Measurements from ENCODE around the gene ERBB2. TPM values are rescaled to one million over a fixed set of nuclear protein-coding genes. Genes with fewer than 3 reads are reported as not detected.

Gene ERBB2
- total and polyA plus RNA-seq, 2 of the 8 experiments (the other 6 are each of a cell fraction or from before 2014, with no cell fraction given) = 183 to 394 TPM

DNA sequence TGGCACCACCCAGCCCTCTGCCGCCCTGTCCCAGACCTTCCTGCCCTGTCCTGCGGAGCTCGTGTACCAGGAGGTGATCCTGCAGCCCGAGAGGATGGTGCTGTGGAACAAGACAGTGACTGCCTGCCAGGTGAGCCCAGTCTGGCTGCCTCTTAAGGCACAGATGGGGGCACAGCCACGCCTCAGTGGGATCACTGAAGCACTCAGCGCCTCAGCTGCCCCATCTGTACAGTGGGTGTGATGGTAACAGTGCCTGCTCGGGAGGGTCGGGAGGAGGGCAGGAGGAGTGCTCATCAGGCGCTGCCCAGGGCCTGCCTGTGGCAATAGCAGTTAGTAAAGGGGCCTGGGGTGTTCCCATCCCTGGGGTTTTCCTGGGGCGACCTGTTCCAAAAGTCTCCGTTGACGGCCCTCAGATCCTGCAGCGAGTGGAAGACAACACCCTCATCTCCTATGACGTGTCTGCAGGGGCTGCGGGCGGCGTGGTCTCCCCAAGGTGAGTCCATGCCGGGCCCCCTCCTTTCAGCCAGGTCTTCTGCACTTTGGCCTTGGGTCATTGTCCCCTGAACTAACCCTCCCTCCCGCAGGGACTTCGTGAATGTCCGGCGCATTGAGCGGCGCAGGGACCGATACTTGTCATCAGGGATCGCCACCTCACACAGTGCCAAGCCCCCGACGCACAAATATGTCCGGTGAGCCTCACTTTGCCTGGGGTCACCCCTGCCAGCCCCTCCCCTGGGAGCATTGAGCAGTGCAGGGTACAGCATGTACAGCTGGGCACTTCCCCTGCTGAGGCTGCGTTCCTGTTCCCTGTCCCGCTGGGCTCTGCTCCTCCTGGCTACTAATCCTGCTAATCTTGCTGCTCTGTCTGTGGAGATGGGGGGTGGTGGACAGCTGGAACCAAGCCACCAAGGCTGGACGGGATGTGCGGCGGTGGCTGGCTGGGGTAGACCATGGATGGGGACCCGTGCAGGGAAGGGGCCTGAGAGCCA is 39.2 kb upstream of the ERBB2 start:
- Histone ChIP-seq H2BK12ac (ENCODE audit: low read depth, low read length) (0 out of 2 replicates have a peak overlapping the region, but pooled peaks have one; percentile 27), H3K4me2 (ENCODE audit: insufficient read depth in 1 of 2, low read depth in 2 of 2, low read length in 2 of 2) (no peak overlapping the region), H2BK15ac (ENCODE audit: low read length) (no peak overlapping the region), H2AK5ac (ENCODE audit: low read depth, low read length) (no peak overlapping the region), H2BK120ac (replicated peaks; ENCODE audit: low read depth, low read length) (no peak overlapping the region), H3K4ac (replicated peaks; ENCODE audit: insufficient read length, low read depth, low read length) (no peak overlapping the region), H3K27me3 (replicated peaks in 1 of 4; ENCODE audit: control insufficient read depth in 3 of 4, extremely low read depth in 1 of 4, insufficient read depth in 3 of 4, low read length in 3 of 4) (no peaks in the 10 kb centered on the region), H3K23me2 (ENCODE audit: low read depth, low read length) (no peaks in the 10 kb centered on the region), H4K8ac (ENCODE audit: extremely low read depth, insufficient read depth, low read length) (no peak overlapping the region; the same call in 1 of the 2 replicates), H3K36me3 (ENCODE audit: control insufficient read depth in 2 of 4, insufficient read depth in 4 of 4, low read length in 3 of 4) (peaks cover 0 to 9% (median 3%) of the 10 kb centered on the region in 4 experiments; a peak in 3 of 8 replicates), H3K27ac (ENCODE audit: low read depth, low read length) (no peak overlapping the region), H3K23ac (ENCODE audit: insufficient read length) (no peak overlapping the region), H3K4me3 (ENCODE audit: extremely low read depth in 1 of 4, insufficient read depth in 2 of 4, low read depth in 3 of 4, low read length in 4 of 4) (no peak overlapping the region), H2BK20ac (ENCODE audit: low read length) (peak overlapping the region; percentile 72; the same call in 1 of the 2 replicates), H4K20me1 (replicated peaks in 1 of 2; ENCODE audit: control insufficient read depth in 1 of 2, insufficient read depth in 2 of 2, low read length in 2 of 2) (no peaks in the 10 kb centered on the region), H2AFZ (ENCODE audit: low read length) (no peak overlapping the region), H3K9me3 (ENCODE audit: insufficient read depth in 2 of 2, low read depth in 1 of 2, low read length in 1 of 2) (no peaks in the 10 kb centered on the region), H3K79me1 (ENCODE audit: low read depth, low read length) (0 out of 2 replicates have a peak, but pooled peaks cover 2% of the 10 kb centered on the region), H3K18ac (ENCODE audit: extremely low read depth, low read length) (no peak overlapping the region), H3K4me1 (replicated peaks in 1 of 4; ENCODE audit: control insufficient read depth in 3 of 4, insufficient read depth in 4 of 4, low read length in 3 of 4) (peaks cover 0 to 36% (median 29%) of the 10 kb centered on the region in 4 experiments; a peak in 6 of 7 replicates), H3K9ac (replicated peaks in 1 of 4; ENCODE audit: extremely low read depth in 1 of 4, low read depth in 3 of 4, low read length in 3 of 4) (no peak overlapping the region; a peak in 1 of 7 replicates), H2BK5ac (ENCODE audit: low read depth, low read length) (no peak overlapping the region; the same call in 1 of the 2 replicates), H3K56ac (replicated peaks; ENCODE audit: insufficient read length, low read depth, low read length) (no peak overlapping the region), H3K79me2 (ENCODE audit: control insufficient read depth in 1 of 2, insufficient read depth in 2 of 2, low read length in 2 of 2) (no peaks in the 10 kb centered on the region), H4K91ac (replicated peaks; ENCODE audit: insufficient read length, low read length) (no peak overlapping the region), H4K5ac (ENCODE audit: insufficient read length, low read depth, low read length) (no peak overlapping the region), H3K14ac (ENCODE audit: insufficient read length) (no peak overlapping the region)
- CTCF ChIA-PET (ENCODE audit: partially characterized antibody) = interaction anchor here (0.5 to 52.4 kb wide), 8 partner anchors 8 to 113 kb away, joined by 3 to 1885 read pairs (median 4); partner anchors contain the start of genes PNMT, PPP1R1B and STARD3
- DNase-seq (ENCODE audit: low read depth in 1 of 2, low spot score in 2 of 2) (no peak), FAIRE-seq (no peak)
- WGBS, 2 experiments (ENCODE audit: extremely low coverage in 1 of 2, insufficient coverage in 1 of 2, insufficient read length in 1 of 2, insufficient replicate concordance in 2 of 2, low coverage in 1 of 2, low lambda C conversion rate in 2 of 2, missing lambda C conversion rate in 1 of 2) = 96% methylated on average over 35 of the region's 35 CpGs; no CpG with 5 or more reads in 1 of the 2 experiments
- POLR2A ChIA-PET (ENCODE audit: partially characterized antibody) = interaction anchor here (1.0 to 32.5 kb wide), 4 partner anchors 8 to 55 kb away, joined by 3 to 708 read pairs (median 3); partner anchors contain the start of genes ERBB2, PGAP3 and PNMT
- TF ChIP-seq CBX5 (IDR thresholded peaks at IDR 0.05; ENCODE audit: low read depth, low read length) = no peak
- no peak for TF ChIP-seq POU5F1 (IDR thresholded peaks at IDR 0.05; ENCODE audit: low read depth, low read length)
- TF ChIP-seq SP2 (IDR thresholded peaks at IDR 0.05; ENCODE audit: low read length) = no peak
- no peak for TF ChIP-seq ZNF274 (IDR thresholded peaks at IDR 0.05; ENCODE audit: borderline replicate concordance, extremely low read depth, low read length)
- no peak for TF ChIP-seq NANOG (IDR thresholded peaks at IDR 0.05; ENCODE audit: insufficient read depth, low read depth, low read length, poor library complexity, severe bottlenecking)
